HCT116 (cell line): Measurements from ENCODE around the gene TPD52L2. TPM values are rescaled to one million over a fixed set of nuclear protein-coding genes. Genes with fewer than 3 reads are reported as not detected.

Experiments
- ATAC-seq: fragments of 200-7000 bp; cut with Tn5 transposase; 2 replicates; pipeline ENCODE4 v1.9.1; 2020; ENCODE audit warnings: mild to moderate bottlenecking, moderate library complexity
- BruUV-seq: library from RNA; stranded (reverse); fragments of 400-500 nt; replicated peaks from 2 replicates; lab custom pipeline; 2021; lab: Mats Ljungman, UMichigan
- CTCF ChIA-PET: fragments of 300-600 bp; sonication (Branson Sonifier 250); formaldehyde crosslinking; loops from one replicate; lab custom pipeline; 2021; ENCODE audit warnings: antibody characterized with exemption; lab: Charles Lee
- POLR2A ChIA-PET: fragments of 300-600, 350-600 bp; sonication (Branson Sonifier 250); formaldehyde crosslinking; loops from one replicate; lab custom pipeline; 2021; ENCODE audit warnings: antibody characterized with exemption; lab: Charles Lee
- RAD21 ChIA-PET, 2 experiments: fragments of 300-600 bp; sonication (Branson Sonifier 250); formaldehyde crosslinking; loops; one replicate each; lab custom pipeline; 2023; ENCODE audit warnings: low total read pairs in 2 of 2; ENCODE audit not compliant: uncharacterized antibody in 2 of 2, unreplicated experiment in 2 of 2, low non-redundant PET in 1 of 2; lab: Charles Lee
- DNase-seq: peaks from one replicate; pipeline ENCODE4 v3.0.0-alpha.2; 2010; ENCODE audit warnings: low read depth, low spot score
- H2AFZ ChIP-seq: fragments of 200-600 bp; shearing (Covaris generic), sonication (generic); 2 replicates; pipeline ENCODE4 v1.6.1; 2017; ENCODE audit warnings: low read depth, mixed run types, mixed read lengths, antibody characterized with exemption, low read length; ENCODE audit not compliant: poor library complexity, severe bottlenecking
- H3K27ac ChIP-seq: 2 replicates; pipeline ENCODE4 v1.5.1; 2012; ENCODE audit warnings: low read depth, low read length
- H3K27me3 ChIP-seq: fragments of 200-600 bp; sonication (generic); 2 replicates; pipeline ENCODE4 v1.6.1; 2016; ENCODE audit warnings: mixed run types, low read length, mixed read lengths; ENCODE audit not compliant: insufficient read depth
- H3K36me3 ChIP-seq, 2 experiments: fragments of 200-500 bp in 1 of 2; fragments of 200-600 bp in 1 of 2; sonication (Bioruptor generic) in 1 of 2; sonication (generic) in 1 of 2; 2 replicates each; pipeline versions ENCODE4 v1.5.1 to v1.6.1; 2014 to 2016; ENCODE audit warnings: low read length in 2 of 2, inconsistent platforms in 1 of 2, mixed read lengths in 1 of 2, mixed run types in 1 of 2; ENCODE audit not compliant: insufficient read depth in 2 of 2, control insufficient read depth in 1 of 2
- H3K4me1 ChIP-seq, 2 experiments: fragments of 200-600 bp in 1 of 2; sonication (generic) in 1 of 2; 2 replicates each; pipeline versions ENCODE4 v1.5.1 to v1.6.1; 2012 to 2017; ENCODE audit warnings: low read length in 2 of 2, inconsistent platforms in 1 of 2, mild to moderate bottlenecking in 1 of 2, mixed read lengths in 1 of 2, mixed run types in 1 of 2, moderate library complexity in 1 of 2; ENCODE audit not compliant: insufficient read depth in 2 of 2, control insufficient read depth in 1 of 2
- H3K4me2 ChIP-seq: fragments of 200-600 bp; sonication (generic); 2 replicates; pipeline ENCODE4 v1.6.1; 2017; ENCODE audit warnings: mixed run types, low read length, mixed read lengths
- H3K4me3 ChIP-seq, 2 experiments: fragments of 200-600 bp in 1 of 2; sonication (generic) in 1 of 2; replicated peaks in 1 of 2; 2 replicates each; pipeline ENCODE4 v1.5.1; 2011 to 2016; ENCODE audit warnings: low read length in 2 of 2, control low read depth in 1 of 2, low read depth in 1 of 2, mild to moderate bottlenecking in 1 of 2, mixed read lengths in 1 of 2, mixed run types in 1 of 2
- H3K79me2 ChIP-seq: fragments of 200-600 bp; sonication (generic); 2 replicates; pipeline ENCODE4 v1.6.1; 2017; ENCODE audit warnings: mild to moderate bottlenecking, mixed run types, low read length, moderate library complexity, mixed read lengths; ENCODE audit not compliant: insufficient read depth
- H3K9ac ChIP-seq: fragments of 200-600 bp; sonication (generic); 2 replicates; pipeline ENCODE4 v1.6.1; 2016; ENCODE audit warnings: low read length, mixed read lengths
- H3K9me2 ChIP-seq: fragments of 200-600 bp; sonication (generic), shearing (Covaris generic); 2 replicates; pipeline ENCODE4 v1.6.1; 2017; ENCODE audit warnings: mixed run types, mild to moderate bottlenecking, moderate library complexity; ENCODE audit not compliant: insufficient read depth
- H3K9me3 ChIP-seq, 2 experiments: fragments of 200-500 bp in 1 of 2; fragments of 200-600 bp in 1 of 2; sonication (Bioruptor generic) in 1 of 2; sonication (generic) in 1 of 2; 2 replicates each; pipeline ENCODE4 v1.6.1; 2014 to 2017; ENCODE audit warnings: low read length in 2 of 2, mixed read lengths in 2 of 2, inconsistent platforms in 1 of 2, low read depth in 1 of 2, mild to moderate bottlenecking in 1 of 2, mixed run types in 1 of 2, moderate library complexity in 1 of 2; ENCODE audit not compliant: control insufficient read depth in 1 of 2, insufficient read depth in 1 of 2
- H4K20me1 ChIP-seq: fragments of 200-600 bp; sonication (generic), shearing (Covaris generic); 2 replicates; pipeline ENCODE4 v1.6.1; 2017; ENCODE audit warnings: mixed run types, mild to moderate bottlenecking, moderate library complexity; ENCODE audit not compliant: insufficient read depth
- ATF3 ChIP-seq: IDR thresholded peaks from 2 replicates; pipeline ENCODE4 v1.6.1; 2012
- JUND ChIP-seq: IDR thresholded peaks from 2 replicates; pipeline ENCODE4 v1.6.1; 2012
- MAX ChIP-seq: IDR thresholded peaks from 2 replicates; pipeline ENCODE4 v1.6.1; 2012
- POLR2A ChIP-seq: IDR thresholded peaks from 2 replicates; pipeline ENCODE4 v1.7.0; 2011; ENCODE audit warnings: borderline replicate concordance; ENCODE audit not compliant: insufficient read depth, insufficient read length; ENCODE audit errors: extremely low read depth
- ZFX ChIP-seq: fragments of 450-650 bp; IDR thresholded peaks from 2 replicates; pipeline ENCODE4 v1.6.1; 2017
- ZNF274 ChIP-seq: fragments of 200-500 bp; sonication (Bioruptor generic); IDR thresholded peaks from 2 replicates; pipeline ENCODE4 v1.6.1; 2014; ENCODE audit warnings: mild to moderate bottlenecking, low read depth, low read length, inconsistent platforms
- intact Hi-C: fragments of 100-400 bp; cut with micrococcal nuclease; formaldehyde crosslinking; loops from 2 replicates; pipeline ENCODE4 v1.10.0; 2022
- total RNA-seq: library from RNA; stranded (reverse); gene quantifications from one replicate; pipeline ENCODE4 v1.2.1, GENCODE V29; 2021; ENCODE audit not compliant: unreplicated experiment
- TF ChIP-seq, protein P1 (sequence below), 3 experiments: fragments of 200-600 bp in 1 of 3; sonication (generic) in 1 of 3; IDR thresholded peaks in 2 of 3; conservative IDR thresholded peaks in 1 of 3; 2 replicates each; pipeline ENCODE4 v1.5.1; 2012 to 2017; ENCODE audit warnings: low read depth in 2 of 3, low read length in 2 of 3, antibody characterized with exemption in 1 of 3, borderline replicate concordance in 1 of 3, control low read depth in 1 of 3, mild to moderate bottlenecking in 1 of 3, mixed read lengths in 1 of 3, mixed run types in 1 of 3, moderate library complexity in 1 of 3; ENCODE audit not compliant: insufficient read depth in 1 of 3

Gene TPD52L2
- total RNA-seq, 1 experiment from 2014 or later, result 149 TPM

DNA sequence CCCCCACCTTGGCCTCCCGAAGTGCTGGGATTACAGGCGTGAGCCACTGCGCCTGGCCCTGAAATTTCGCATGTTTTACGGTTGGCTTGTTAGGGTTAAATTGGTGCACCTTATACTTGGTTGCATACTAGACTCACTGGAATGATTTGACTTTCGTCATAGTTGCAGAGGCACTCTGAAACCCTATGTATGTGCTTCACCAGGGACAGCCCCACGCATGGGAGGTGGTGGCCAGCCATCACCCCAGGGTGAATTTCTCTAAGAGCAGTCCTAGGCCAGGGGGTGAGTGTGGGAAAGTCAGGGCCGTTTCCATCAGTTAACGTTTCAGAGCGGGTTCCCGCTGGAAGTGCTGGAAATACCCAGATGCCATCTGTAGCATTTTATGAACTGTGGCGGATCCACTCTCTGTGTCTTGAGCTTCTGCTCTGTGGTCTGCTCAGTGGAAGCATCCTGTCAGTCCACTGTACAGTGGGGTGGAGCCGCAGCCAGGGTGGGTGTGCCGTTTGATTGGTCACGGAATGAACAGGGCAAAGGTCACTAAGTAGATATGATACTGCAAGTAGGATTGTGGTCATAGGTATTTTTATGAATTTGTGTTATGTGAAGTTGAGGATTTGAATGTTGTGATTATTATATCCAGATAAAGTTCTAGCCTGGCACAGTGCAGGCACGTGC, 43.1 kb downstream of the TPD52L2 start:
- H3K4me1 ChIP-seq, result peaks cover 16 to 50% of the 10 kb centered on the region in 2 experiments
- peaks cover 98% of the 10 kb centered on the region for H3K79me2 ChIP-seq
- H3K27me3 ChIP-seq, result no peaks in the 10 kb centered on the region
- H2AFZ ChIP-seq, result no peak overlapping the region
- peak; percentile 35; the same call in 1 of the 2 replicates for ATAC-seq
- no peaks in the 10 kb centered on the region for H3K9me3 ChIP-seq
- no peaks in the 10 kb centered on the region for H3K9me2 ChIP-seq
- no peak for DNase-seq
- TF ChIP-seq POLR2A, result no peak
- intact Hi-C loops, result no loop called here
- BruUV-seq, result no TSS peak
- H3K9ac ChIP-seq, result no peak overlapping the region
- CTCF ChIA-PET, result no interaction called here
- H3K27ac ChIP-seq, result no peak overlapping the region
- RAD21 ChIA-PET, result no interaction called here
- H3K4me3 ChIP-seq, result no peak overlapping the region
- POLR2A ChIA-PET, result no interaction called here
- peaks cover 5% of the 10 kb centered on the region; the same call in 1 of the 2 replicates for H4K20me1 ChIP-seq
- H3K4me2 ChIP-seq, result no peak overlapping the region
- H3K36me3 ChIP-seq, result no peaks in the 10 kb centered on the region

- Histone ChIP-seq H3K4me3 (no peak overlapping the region), H3K36me3 (no peaks in the 10 kb centered on the region), H3K27ac (peak overlapping the region; percentile 22; the same call in 1 of the 2 replicates), H3K9me2 (no peaks in the 10 kb centered on the region), H3K9ac (peak overlapping the region; percentile 18; the same call in 1 of the 2 replicates), H3K79me2 (peaks cover 97% of the 10 kb centered on the region), H4K20me1 (no peaks in the 10 kb centered on the region; the same call in 1 of the 2 replicates), H3K27me3 (no peaks in the 10 kb centered on the region), H3K4me1 (peaks cover 4 to 38% of the 10 kb centered on the region in 2 experiments; a peak in 3 of 4 replicates), H3K4me2 (peak overlapping the region; percentile 28), H2AFZ (no peak overlapping the region), H3K9me3 (no peaks in the 10 kb centered on the region)
- no peak for TF ChIP-seq POLR2A
- no peak for TF ChIP-seq ATF3
- TF ChIP-seq MAX, result peak; percentile 14; the same call in 1 of the 2 replicates
- TF ChIP-seq ZNF274, result no peak
- TF ChIP-seq JUND, result no peak
- TF ChIP-seq ZFX, result no peak
- TF ChIP-seq, protein P1, sequence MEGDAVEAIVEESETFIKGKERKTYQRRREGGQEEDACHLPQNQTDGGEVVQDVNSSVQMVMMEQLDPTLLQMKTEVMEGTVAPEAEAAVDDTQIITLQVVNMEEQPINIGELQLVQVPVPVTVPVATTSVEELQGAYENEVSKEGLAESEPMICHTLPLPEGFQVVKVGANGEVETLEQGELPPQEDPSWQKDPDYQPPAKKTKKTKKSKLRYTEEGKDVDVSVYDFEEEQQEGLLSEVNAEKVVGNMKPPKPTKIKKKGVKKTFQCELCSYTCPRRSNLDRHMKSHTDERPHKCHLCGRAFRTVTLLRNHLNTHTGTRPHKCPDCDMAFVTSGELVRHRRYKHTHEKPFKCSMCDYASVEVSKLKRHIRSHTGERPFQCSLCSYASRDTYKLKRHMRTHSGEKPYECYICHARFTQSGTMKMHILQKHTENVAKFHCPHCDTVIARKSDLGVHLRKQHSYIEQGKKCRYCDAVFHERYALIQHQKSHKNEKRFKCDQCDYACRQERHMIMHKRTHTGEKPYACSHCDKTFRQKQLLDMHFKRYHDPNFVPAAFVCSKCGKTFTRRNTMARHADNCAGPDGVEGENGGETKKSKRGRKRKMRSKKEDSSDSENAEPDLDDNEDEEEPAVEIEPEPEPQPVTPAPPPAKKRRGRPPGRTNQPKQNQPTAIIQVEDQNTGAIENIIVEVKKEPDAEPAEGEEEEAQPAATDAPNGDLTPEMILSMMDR (IDR thresholded peaks at IDR 0.05 in 2 of 3, conservative IDR thresholded peaks at IDR 0.05 in 1 of 3; ENCODE audit: borderline replicate concordance in 1 of 3, insufficient read depth in 1 of 3, low read depth in 2 of 3, low read length in 2 of 3), result no peak
- BruUV-seq, result no TSS peak
- ATAC-seq (0 out of 2 replicates have a peak, but pooled peaks have one; percentile 35), DNase-seq (peak; percentile 12)
- ChIA-PET POLR2A (no interaction called here), RAD21 (no interaction called here), CTCF (no interaction called here)
- intact Hi-C loops, result no loop called here
These were observed 46.1 kb downstream of the TPD52L2 start for GRCh38 chr20:63911176-63911575.
